Measurements from ENCODE around the gene FCAMR. TPM values are rescaled to one million over a fixed set of nuclear protein-coding genes. Genes with fewer than 3 reads are reported as not detected.

The FCAMR gene, protein sequence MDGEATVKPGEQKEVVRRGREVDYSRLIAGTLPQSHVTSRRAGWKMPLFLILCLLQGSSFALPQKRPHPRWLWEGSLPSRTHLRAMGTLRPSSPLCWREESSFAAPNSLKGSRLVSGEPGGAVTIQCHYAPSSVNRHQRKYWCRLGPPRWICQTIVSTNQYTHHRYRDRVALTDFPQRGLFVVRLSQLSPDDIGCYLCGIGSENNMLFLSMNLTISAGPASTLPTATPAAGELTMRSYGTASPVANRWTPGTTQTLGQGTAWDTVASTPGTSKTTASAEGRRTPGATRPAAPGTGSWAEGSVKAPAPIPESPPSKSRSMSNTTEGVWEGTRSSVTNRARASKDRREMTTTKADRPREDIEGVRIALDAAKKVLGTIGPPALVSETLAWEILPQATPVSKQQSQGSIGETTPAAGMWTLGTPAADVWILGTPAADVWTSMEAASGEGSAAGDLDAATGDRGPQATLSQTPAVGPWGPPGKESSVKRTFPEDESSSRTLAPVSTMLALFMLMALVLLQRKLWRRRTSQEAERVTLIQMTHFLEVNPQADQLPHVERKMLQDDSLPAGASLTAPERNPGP
- total RNA-seq: not detected in 2 replicates

DNA sequence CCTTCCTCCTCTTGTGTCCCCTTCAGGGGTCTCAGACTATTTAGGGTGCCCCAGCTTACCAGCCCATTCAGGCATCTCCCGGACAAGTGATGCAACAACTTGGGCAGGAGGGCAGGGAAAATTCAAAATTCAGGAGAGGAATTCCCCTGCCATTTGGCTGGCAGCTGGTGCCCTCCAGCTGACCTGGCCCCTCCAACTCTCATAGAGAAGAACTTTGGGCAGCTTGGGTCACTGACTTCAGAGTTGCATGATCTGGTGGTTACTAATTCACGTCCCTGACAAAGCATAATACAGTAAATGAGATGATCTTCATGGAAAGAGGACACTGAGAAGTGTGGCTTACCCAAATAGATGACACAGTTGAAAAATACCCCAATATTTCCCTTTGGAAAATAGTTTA is at the start of gene FCAMR:
FCAMR (minus strand) TSS at position 15 of the 400 bp plus-strand sequence. CDS start 335 bp downstream, outside the sequence.

DNA sequence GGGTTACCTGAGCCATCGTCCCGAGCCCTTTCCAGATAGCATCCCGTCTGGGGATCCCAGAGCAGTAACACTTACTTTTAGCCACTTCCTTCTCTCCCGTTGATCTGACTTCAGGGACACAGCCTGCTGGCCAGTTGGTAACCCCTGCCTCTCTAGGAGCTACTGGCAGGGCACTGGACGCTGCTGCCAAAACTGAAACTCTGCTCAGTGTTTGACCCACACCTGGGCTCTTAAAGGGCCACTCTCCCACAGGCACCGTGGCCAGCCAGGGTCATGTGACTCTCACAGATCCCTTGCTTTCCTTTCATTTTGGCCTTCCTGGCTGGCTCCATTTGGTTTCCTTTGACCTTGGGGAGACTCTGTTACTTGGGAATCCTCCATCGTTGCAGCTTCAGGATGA is 24.0 kb downstream of the FCAMR start, which contains the start of gene PIGR:
PIGR (minus strand) TSS at position 206 of the 400 bp plus-strand sequence. CDS start 5,935 bp downstream, outside the sequence.

DNA sequence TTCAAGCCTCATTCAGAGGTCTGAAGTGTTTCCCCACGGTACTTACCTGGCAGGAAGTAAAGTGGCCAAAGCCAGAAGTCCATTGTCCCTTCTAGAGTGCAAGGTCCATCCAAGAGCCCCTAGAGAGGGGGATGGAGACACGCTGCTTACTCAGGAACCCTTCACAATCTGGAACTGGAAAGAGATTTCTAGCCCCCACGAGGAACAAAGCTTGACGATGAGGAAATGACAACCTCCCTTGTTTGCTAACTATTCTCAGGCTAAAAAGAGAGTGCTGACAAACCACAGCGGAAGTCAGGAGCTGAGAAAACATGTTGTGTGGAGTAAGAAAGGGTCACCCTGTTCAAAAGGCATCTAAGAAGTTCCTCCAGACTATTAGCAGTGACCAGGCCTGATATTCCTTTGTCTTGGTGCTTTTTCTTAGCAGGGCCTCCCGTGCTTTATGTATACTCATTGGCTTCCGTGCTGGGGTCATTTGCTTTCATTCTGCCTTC is 48.4 kb downstream of the FCAMR start, which contains the start of gene FCMR:
FCMR (minus strand) TSS at position 170 of the 494 bp plus-strand sequence; CDS start at position 83, 87 bp downstream.

Other genes starting within 250 kb of the FCAMR start
- not detected in 2 replicates for gene IL19, start 199.7 kb downstream of the FCAMR start, total RNA-seq
- gene IL10, start 198.0 kb downstream of the FCAMR start, total RNA-seq: not detected in 2 replicates
- gene IL20, start 104.8 kb downstream of the FCAMR start, total RNA-seq: not detected in 2 replicates
- not detected in 2 replicates for gene IL24, start 73.0 kb downstream of the FCAMR start, total RNA-seq
- gene FCMR, start 48.5 kb downstream of the FCAMR start, total RNA-seq: 0.35 TPM in 1 of 2 replicates, not detected in the other
- not detected in 2 replicates for gene PIGR, start 24.0 kb downstream of the FCAMR start, total RNA-seq
- not detected in 2 replicates for gene C1orf116, start 62.3 kb upstream of the FCAMR start, total RNA-seq
- gene YOD1, start 80.7 kb upstream of the FCAMR start, total RNA-seq: 2.7 and 4.3 TPM in 2 replicates
- gene PFKFB2, start 82.8 kb upstream of the FCAMR start, total RNA-seq: 4.0 and 6.0 TPM in 2 replicates
- gene C4BPB, start 118.4 kb upstream of the FCAMR start, total RNA-seq: not detected in 2 replicates
- gene C4BPA, start 133.8 kb upstream of the FCAMR start, total RNA-seq: not detected in 2 replicates